Gastroesophageal sphincter (tissue), 3 donors: Measurements from ENCODE around the gene IL4R.
A peak's percentile ranks its signal among the peaks of the same experiment; 100 is the strongest.

Source experiments
- POLR2AphosphoS5 ChIP-seq: sonication (generic); formaldehyde crosslinking; IDR thresholded peaks from one replicate; pipeline ENCODE4 v1.6.1; 2017; ENCODE audit warnings: antibody characterized with exemption
- TF ChIP-seq, protein P1 (sequence below), 4 experiments: fragments of 200-600 bp in 2 of 4; fragments of 450-650 bp in 2 of 4; sonication (generic) in 1 of 4; IDR thresholded peaks; one replicate each; pipeline ENCODE4 v1.5.1; 2017 to 2019; ENCODE audit warnings: antibody characterized with exemption in 4 of 4, mild to moderate bottlenecking in 2 of 4, moderate library complexity in 2 of 4

DNA sequence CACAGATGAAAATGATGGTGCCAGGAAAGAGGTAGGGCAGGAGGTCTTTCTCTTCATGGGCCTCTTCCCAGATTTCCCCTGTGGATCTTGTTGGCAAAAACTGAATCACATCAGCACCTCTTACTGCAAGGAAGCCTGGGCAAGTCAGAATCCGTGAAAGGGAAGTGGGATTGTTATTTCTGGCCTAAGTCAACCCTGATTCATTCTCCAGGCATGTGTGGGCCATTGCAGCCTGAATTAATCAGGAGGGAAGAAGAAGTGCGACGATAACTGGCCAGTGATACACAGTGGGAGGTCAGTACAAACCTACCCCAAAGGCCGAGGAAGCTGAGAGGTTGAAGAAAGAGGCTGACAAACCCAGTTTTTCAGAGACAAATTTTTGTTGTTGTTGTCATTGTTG lies 27.3 kb upstream of the IL4R start:
- TF ChIP-seq, protein P1, sequence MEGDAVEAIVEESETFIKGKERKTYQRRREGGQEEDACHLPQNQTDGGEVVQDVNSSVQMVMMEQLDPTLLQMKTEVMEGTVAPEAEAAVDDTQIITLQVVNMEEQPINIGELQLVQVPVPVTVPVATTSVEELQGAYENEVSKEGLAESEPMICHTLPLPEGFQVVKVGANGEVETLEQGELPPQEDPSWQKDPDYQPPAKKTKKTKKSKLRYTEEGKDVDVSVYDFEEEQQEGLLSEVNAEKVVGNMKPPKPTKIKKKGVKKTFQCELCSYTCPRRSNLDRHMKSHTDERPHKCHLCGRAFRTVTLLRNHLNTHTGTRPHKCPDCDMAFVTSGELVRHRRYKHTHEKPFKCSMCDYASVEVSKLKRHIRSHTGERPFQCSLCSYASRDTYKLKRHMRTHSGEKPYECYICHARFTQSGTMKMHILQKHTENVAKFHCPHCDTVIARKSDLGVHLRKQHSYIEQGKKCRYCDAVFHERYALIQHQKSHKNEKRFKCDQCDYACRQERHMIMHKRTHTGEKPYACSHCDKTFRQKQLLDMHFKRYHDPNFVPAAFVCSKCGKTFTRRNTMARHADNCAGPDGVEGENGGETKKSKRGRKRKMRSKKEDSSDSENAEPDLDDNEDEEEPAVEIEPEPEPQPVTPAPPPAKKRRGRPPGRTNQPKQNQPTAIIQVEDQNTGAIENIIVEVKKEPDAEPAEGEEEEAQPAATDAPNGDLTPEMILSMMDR (IDR thresholded peaks at IDR 0.05): no peak
- TF ChIP-seq POLR2AphosphoS5: peak; percentile 29
